K562 treated with DMSO at 1 percent for 24 hours (cell line): ENCODE data around the gene SLC2A5. TPM values are rescaled to one million over a fixed set of nuclear protein-coding genes. Genes with fewer than 3 reads are reported as not detected.

Experiments used
- total RNA-seq: library from RNA; unstranded; fragments of 300-600 nt; gene quantifications from 2 replicates; pipeline ENCODE4 v1.2.3, GENCODE V29; 2022; ENCODE audit warnings: low read depth; ENCODE audit not compliant: insufficient read depth

Gene SLC2A5, protein sequence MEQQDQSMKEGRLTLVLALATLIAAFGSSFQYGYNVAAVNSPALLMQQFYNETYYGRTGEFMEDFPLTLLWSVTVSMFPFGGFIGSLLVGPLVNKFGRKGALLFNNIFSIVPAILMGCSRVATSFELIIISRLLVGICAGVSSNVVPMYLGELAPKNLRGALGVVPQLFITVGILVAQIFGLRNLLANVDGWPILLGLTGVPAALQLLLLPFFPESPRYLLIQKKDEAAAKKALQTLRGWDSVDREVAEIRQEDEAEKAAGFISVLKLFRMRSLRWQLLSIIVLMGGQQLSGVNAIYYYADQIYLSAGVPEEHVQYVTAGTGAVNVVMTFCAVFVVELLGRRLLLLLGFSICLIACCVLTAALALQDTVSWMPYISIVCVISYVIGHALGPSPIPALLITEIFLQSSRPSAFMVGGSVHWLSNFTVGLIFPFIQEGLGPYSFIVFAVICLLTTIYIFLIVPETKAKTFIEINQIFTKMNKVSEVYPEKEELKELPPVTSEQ
- total RNA-seq: not detected in 2 replicates

DNA sequence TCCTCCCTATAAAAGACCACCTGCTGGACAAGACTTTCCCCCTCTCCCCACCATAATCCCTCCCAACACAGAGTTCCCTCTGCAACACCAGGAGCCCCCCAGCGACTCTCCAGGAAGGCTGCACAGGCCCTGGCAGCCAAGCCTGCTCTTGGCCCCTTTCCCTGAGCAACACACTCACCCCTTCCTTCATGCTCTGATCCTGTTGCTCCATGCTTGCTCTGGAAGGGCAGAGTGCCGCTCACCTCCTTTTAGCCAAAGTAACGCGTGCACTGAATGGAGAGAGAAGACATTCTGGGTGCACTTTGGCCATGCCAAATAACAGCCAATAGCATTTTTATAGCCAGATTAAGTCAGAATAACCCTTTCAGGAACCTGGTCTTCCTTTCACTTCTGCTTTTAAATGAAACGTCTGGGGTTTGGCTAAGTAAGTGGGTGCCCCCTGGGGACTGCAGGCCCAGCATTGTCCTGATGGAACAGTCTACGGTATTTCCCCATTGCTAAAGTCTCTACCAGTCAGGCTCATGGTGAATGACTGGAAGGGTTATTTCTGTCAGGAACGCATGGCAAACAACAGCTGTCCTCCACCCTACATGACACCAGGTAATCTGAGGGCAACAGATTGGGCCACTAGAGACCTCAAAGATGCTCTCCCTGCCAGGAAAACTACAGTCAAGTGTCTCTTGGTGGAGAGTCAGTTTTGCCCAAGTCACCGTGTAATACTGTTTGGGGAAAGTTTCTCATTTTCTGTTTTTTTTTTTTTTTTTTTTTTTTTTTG, at the start of gene SLC2A5:
SLC2A5 (minus strand) TSS at position 310 of the 775 bp plus-strand sequence; CDS start at position 211, 99 bp downstream.

Other genes with a start within 250 kb of the SLC2A5 start
- 2,289 and 2,328 TPM in 2 replicates for gene ENO1, start 190.9 kb downstream of the SLC2A5 start, total RNA-seq
- gene CA6, start 123.8 kb downstream of the SLC2A5 start, total RNA-seq: not detected in 2 replicates
- gene SLC2A7, start 43.2 kb downstream of the SLC2A5 start, total RNA-seq: not detected in 2 replicates
- gene GPR157, start 59.5 kb upstream of the SLC2A5 start, total RNA-seq: 0.25 and 0.29 TPM in 2 replicates
- 12.8 and 13.9 TPM in 2 replicates for gene H6PD, start 165.1 kb upstream of the SLC2A5 start, total RNA-seq
- gene SPSB1, start 223.3 kb upstream of the SLC2A5 start, total RNA-seq: 0.85 and 1.3 TPM in 2 replicates